GM12878 (cell line): ENCODE measurements around the gene ZBTB18. TPM values are rescaled to one million over a fixed set of nuclear protein-coding genes. Genes with fewer than 3 reads are reported as not detected.

Experiments
- ATF7 ChIP-seq: fragments of 450-650 bp; IDR thresholded peaks from 2 replicates; pipeline ENCODE4 v1.6.1; 2016; ENCODE audit warnings: low read depth, mild to moderate bottlenecking
- BACH1 ChIP-seq: fragments of 450-650 bp; IDR thresholded peaks from 2 replicates; pipeline ENCODE4 v1.6.1; 2017; ENCODE audit warnings: mild to moderate bottlenecking, borderline replicate concordance
- CEBPZ ChIP-seq: fragments of 150-350 bp; IDR thresholded peaks from 2 replicates; pipeline ENCODE4 v1.6.1; 2016; ENCODE audit warnings: low read depth, low read length
- ELK1 ChIP-seq: IDR thresholded peaks from 2 replicates; pipeline ENCODE4 v1.6.1; 2012; ENCODE audit warnings: low read depth, low read length, improper control_type of control experiment
- FOXM1 ChIP-seq: IDR thresholded peaks from 2 replicates; pipeline ENCODE4 v1.6.1; 2012; ENCODE audit warnings: low read depth, mild to moderate bottlenecking, inconsistent platforms, low read length, moderate library complexity
- HCFC1 ChIP-seq: fragments of 150-350 bp; IDR thresholded peaks from 2 replicates; pipeline ENCODE4 v1.6.1; 2014; ENCODE audit warnings: low read length
- IKZF2 ChIP-seq, 2 experiments: fragments of 450-650 bp; IDR thresholded peaks; 2 replicates each; pipeline ENCODE4 v1.6.1; 2017; ENCODE audit warnings: mild to moderate bottlenecking in 2 of 2, moderate library complexity in 2 of 2
- IRF3 ChIP-seq: fragments of 450-650 bp; IDR thresholded peaks from 2 replicates; pipeline ENCODE4 v1.6.1; 2014; ENCODE audit warnings: mild to moderate bottlenecking
- MTA3 ChIP-seq: IDR thresholded peaks from 2 replicates; pipeline ENCODE4 v1.6.1; 2012; ENCODE audit warnings: low read length, inconsistent platforms, borderline replicate concordance
- NBN ChIP-seq: fragments of 450-650 bp; IDR thresholded peaks from 2 replicates; pipeline ENCODE4 v1.6.1; 2016
- NR2F1 ChIP-seq: fragments of 450-650 bp; conservative IDR thresholded peaks from 2 replicates; pipeline ENCODE4 v1.6.1; 2017; ENCODE audit warnings: mild to moderate bottlenecking
- NRF1 ChIP-seq: conservative IDR thresholded peaks from 2 replicates; pipeline ENCODE4 v1.6.1; 2011; ENCODE audit warnings: mild to moderate bottlenecking, low read depth, low read length, improper control_type of control experiment
- PKNOX1 ChIP-seq: fragments of 450-650 bp; IDR thresholded peaks from 2 replicates; pipeline ENCODE4 v1.6.1; 2016; ENCODE audit warnings: mild to moderate bottlenecking
- POLR2AphosphoS2 ChIP-seq: IDR thresholded peaks from 2 replicates; pipeline ENCODE4 v1.6.1; 2011; ENCODE audit warnings: low read depth, mild to moderate bottlenecking, low read length, improper control_type of control experiment, moderate library complexity
- POLR2AphosphoS5 ChIP-seq: IDR thresholded peaks from 2 replicates; pipeline ENCODE4 v1.6.1; 2011; ENCODE audit warnings: mild to moderate bottlenecking, low read length, inconsistent platforms
- PRDM15 ChIP-seq: fragments of 450-650 bp; formaldehyde crosslinking; IDR thresholded peaks from 2 replicates; pipeline ENCODE4 v1.4.0; 2020; ENCODE audit warnings: mild to moderate bottlenecking, moderate library complexity
- RELA ChIP-seq: fragments of 450-650 bp; IDR thresholded peaks from 2 replicates; pipeline ENCODE4 v1.8.0; 2014; ENCODE audit warnings: borderline replicate concordance; ENCODE audit not compliant: partially characterized antibody
- SMAD1 ChIP-seq: fragments of 450-650 bp; IDR thresholded peaks from 2 replicates; pipeline ENCODE4 v1.6.1; 2018; ENCODE audit warnings: mild to moderate bottlenecking, low read depth; ENCODE audit not compliant: partially characterized antibody
- TCF12 ChIP-seq: IDR thresholded peaks from 2 replicates; pipeline ENCODE4 v1.6.1; 2011; ENCODE audit warnings: low read depth, mild to moderate bottlenecking, low read length
- ZNF24 ChIP-seq: fragments of 450-650 bp; IDR thresholded peaks from 2 replicates; pipeline ENCODE4 v1.6.1; 2017; ENCODE audit warnings: antibody characterized with exemption, mild to moderate bottlenecking
- polyA plus RNA-seq, 11 experiments: library from polyadenylated mRNA; depleted of rRNA in 4 of 11; unstranded in 6 of 11; stranded (reverse) in 5 of 11; fragments of >200 nt; fragmentation: Nextera tagmentation in 4 of 11; fragmentation: Illumina TruSeq in 1 of 11; extraction: Ambion mirVana in 4 of 11; extraction: Trizol in 1 of 11; gene quantifications; 1 replicate in 1 of 11; 2 replicates in 10 of 11; pipeline versions ENCODE4 v1.2.1 to v1.2.3, GENCODE V29; 2011 to 2016; ENCODE audit warnings: inconsistent platforms in 2 of 11, missing spikeins in 2 of 11, low read depth in 1 of 11
- total RNA-seq, 4 experiments: library from RNA; depleted of rRNA in 3 of 4; stranded (reverse); fragments of >200 nt in 3 of 4; fragmentation: Illumina TruSeq in 1 of 4; extraction: Trizol in 1 of 4; gene quantifications; 2 replicates each; pipeline versions ENCODE4 v1.2.1 to v1.2.3, GENCODE V29; 2013 to 2021

The ZBTB18 gene
- total and polyA plus RNA-seq, 10 of the 15 experiments (the other 5 are each of a cell fraction or from before 2014, with no cell fraction given), result 0.27 to 8.6 (median 6.1) TPM

- TF ChIP-seq NBN (no peak), PRDM15 (CRISPR knock-in tag) (no peak), ELK1 (no peak), TCF12 (peak; percentile 54; the same call in 1 of the 2 replicates), SMAD1 (no peak), NRF1 (no peak), NR2F1 (no peak), RELA (no peak), FOXM1 (no peak), MTA3 (no peak), POLR2AphosphoS2 (0 out of 2 replicates have a peak, but pooled peaks have one; percentile 1), ZNF24 (no peak), IRF3 (peak; percentile 57; the same call in 1 of the 2 replicates), HCFC1 (no peak), IKZF2 (IDR thresholded peaks at IDR 0.05) (no peak), PKNOX1 (peak; percentile 97), ATF7 (no peak), POLR2AphosphoS5 (no peak), BACH1 (no peak), CEBPZ (peak; percentile 73)
These were observed 2.6 kb upstream of the ZBTB18 start (continued) for GRCh38 chr1:244048256-244049161.
